ENCODE data around the gene PHF13.

The PHF13 gene

GRCh38 chr1:6623269-6623965 lies 9.9 kb downstream of the PHF13 start:
- no peak for FAIRE-seq
- no peak for DNase-seq (ENCODE audit: insufficient read length, low spot score)
- TF ChIP-seq POLR2A (IDR thresholded peaks at IDR 0.05; ENCODE audit: low read depth, low read length): no peak

- FAIRE-seq: peak; percentile 73
- TF ChIP-seq POLR2A (IDR thresholded peaks at IDR 0.05; ENCODE audit: low read depth, low read length): no peak
- DNase-seq (ENCODE audit: insufficient read length, low spot score): peak; percentile 89
Observed at GRCh38 chr1:6624710-6625583, 11.4 kb downstream of the PHF13 start, which contains the start of gene THAP3. Gene THAP3, plus strand, starts transcription at chr1:6624868. Its CDS starts 351 bp downstream, at chr1:6625219.

GRCh38 chr1:6625584-6626149 lies 12.1 kb downstream of the PHF13 start:
- no peak for DNase-seq (ENCODE audit: insufficient read length, low spot score)
- no peak for TF ChIP-seq POLR2A (IDR thresholded peaks at IDR 0.05; ENCODE audit: low read depth, low read length)
- FAIRE-seq: no peak

- FAIRE-seq (no peak), DNase-seq (ENCODE audit: insufficient read length, low spot score) (no peak)
- TF ChIP-seq POLR2A (IDR thresholded peaks at IDR 0.05; ENCODE audit: low read depth, low read length): no peak
Observed at GRCh38 chr1:6627031-6627430, 13.5 kb downstream of the PHF13 start.

- DNase-seq (ENCODE audit: insufficient read length, low spot score): no peak
- FAIRE-seq: no peak
- TF ChIP-seq POLR2A (IDR thresholded peaks at IDR 0.05; ENCODE audit: low read depth, low read length): no peak
Observed at GRCh38 chr1:6627841-6628545, 14.5 kb downstream of the PHF13 start.

GRCh38 chr1:6628971-6629479 lies 15.5 kb downstream of the PHF13 start:
- DNase-seq (ENCODE audit: insufficient read length, low spot score) (no peak), FAIRE-seq (no peak)
- TF ChIP-seq POLR2A (IDR thresholded peaks at IDR 0.05; ENCODE audit: low read depth, low read length): no peak

- FAIRE-seq (no peak), DNase-seq (ENCODE audit: insufficient read length, low spot score) (no peak)
- TF ChIP-seq POLR2A (IDR thresholded peaks at IDR 0.05; ENCODE audit: low read depth, low read length): no peak
Observed at GRCh38 chr1:6630027-6630426, 16.5 kb downstream of the PHF13 start.

- DNase-seq (ENCODE audit: insufficient read length, low spot score) (no peak), FAIRE-seq (no peak)
- TF ChIP-seq POLR2A (IDR thresholded peaks at IDR 0.05; ENCODE audit: low read depth, low read length): no peak
Observed at GRCh38 chr1:6631058-6631457, 17.5 kb downstream of the PHF13 start.

- no peak for TF ChIP-seq POLR2A (IDR thresholded peaks at IDR 0.05; ENCODE audit: low read depth, low read length)
- FAIRE-seq (no peak), DNase-seq (ENCODE audit: insufficient read length, low spot score) (no peak)
Observed at GRCh38 chr1:6632588-6633514, 19.3 kb downstream of the PHF13 start.

- no peak for TF ChIP-seq POLR2A (IDR thresholded peaks at IDR 0.05; ENCODE audit: low read depth, low read length)
- FAIRE-seq (no peak), DNase-seq (ENCODE audit: insufficient read length, low spot score) (no peak)
Observed at GRCh38 chr1:6634371-6635052, 21.0 kb downstream of the PHF13 start.

- no peak for DNase-seq (ENCODE audit: insufficient read length, low spot score)
- no peak for FAIRE-seq
- TF ChIP-seq POLR2A (IDR thresholded peaks at IDR 0.05; ENCODE audit: low read depth, low read length): no peak
Observed at GRCh38 chr1:6635161-6635909, 21.8 kb downstream of the PHF13 start.

Measured in H54 (cell line).